Mammary epithelial cell (primary cell): ENCODE results near the gene IFFO2.

ENCODE experiments used
- CTCF ChIP-seq, 2 donors: IDR thresholded peaks in 1 of 2; conservative IDR thresholded peaks in 1 of 2; 2 replicates each; pipeline ENCODE4 v1.5.1; 2011 to 2012; ENCODE audit warnings: inconsistent platforms in 2 of 2, low read length in 2 of 2, mild to moderate bottlenecking in 2 of 2, control low read depth in 1 of 2, low read depth in 1 of 2; ENCODE audit not compliant: insufficient read depth in 1 of 2; ENCODE audit errors: extremely low read depth in 1 of 2
- EZH2 ChIP-seq: IDR thresholded peaks from 2 replicates; pipeline ENCODE4 v1.6.1; 2012; ENCODE audit warnings: low read length, inconsistent platforms, borderline replicate concordance

DNA sequence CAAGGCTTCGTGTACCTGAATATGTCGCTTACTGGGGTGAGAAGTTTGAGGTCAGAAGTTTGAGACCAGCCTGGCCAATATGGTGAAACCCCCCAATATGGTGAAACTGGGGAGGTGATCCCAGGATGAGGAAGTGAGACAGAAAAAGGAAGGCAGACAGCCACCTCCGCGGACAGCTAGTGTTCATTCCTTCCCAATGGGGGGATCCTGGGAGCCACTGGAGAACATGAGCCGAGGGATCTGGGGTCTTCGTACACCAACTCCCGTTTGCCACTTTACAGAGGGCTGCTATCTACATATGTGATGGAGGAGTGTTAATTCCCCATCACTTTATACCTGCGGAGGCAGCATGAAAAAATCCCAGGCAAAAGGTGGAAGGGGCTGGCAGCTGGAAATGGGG, 19.6 kb upstream of the IFFO2 start:
- TF ChIP-seq CTCF (conservative IDR thresholded peaks at IDR 0.05 in 1 of 2, IDR thresholded peaks at IDR 0.05 in 1 of 2; ENCODE audit: extremely low read depth in 1 of 2, insufficient read depth in 1 of 2, low read depth in 1 of 2, low read length in 2 of 2) (no peak), EZH2 (no peak)
